SK-N-SH (cell line): ENCODE data around the gene SFXN1.

ENCODE experiments used
- CHD2 ChIP-seq: fragments of 150-350 bp; IDR thresholded peaks from 2 replicates; pipeline ENCODE4 v1.6.1; 2018; ENCODE audit warnings: low read length; ENCODE audit not compliant: partially characterized antibody
- EP300 ChIP-seq, 2 experiments: IDR thresholded peaks; 2 replicates each; pipeline versions ENCODE4 v1.4.0 to v1.6.1; 2012; ENCODE audit warnings: borderline replicate concordance in 1 of 2, low read depth in 1 of 2, low read length in 1 of 2
- EZH2phosphoT487 ChIP-seq: fragments of 200-600 bp; sonication (generic); IDR thresholded peaks from 2 replicates; pipeline ENCODE4 v1.6.1; 2017; ENCODE audit warnings: low read depth, mixed run types, mild to moderate bottlenecking, antibody characterized with exemption, moderate library complexity, borderline replicate concordance
- POLR2AphosphoS5 ChIP-seq: IDR thresholded peaks from 2 replicates; pipeline ENCODE4 v1.6.1; 2012; ENCODE audit warnings: low read depth, low read length
- RFX5 ChIP-seq: IDR thresholded peaks from 2 replicates; pipeline ENCODE4 v1.6.1; 2012; ENCODE audit warnings: mild to moderate bottlenecking, improper control_type of control experiment, low read length
- SIN3A ChIP-seq: IDR thresholded peaks from 2 replicates; pipeline ENCODE4 v1.6.1; 2012; ENCODE audit warnings: low read depth, mild to moderate bottlenecking, low read length, moderate library complexity, borderline replicate concordance
- TF ChIP-seq, protein P1 (sequence below): fragments of 200-600 bp; sonication (generic); IDR thresholded peaks from 2 replicates; pipeline ENCODE4 v1.6.1; 2017; ENCODE audit warnings: antibody characterized with exemption, mild to moderate bottlenecking, moderate library complexity
- TF ChIP-seq, protein P2 (sequence below): IDR thresholded peaks from 2 replicates; pipeline ENCODE4 v1.4.0; 2012; ENCODE audit warnings: low read depth, borderline replicate concordance
- TF ChIP-seq, protein P3 (sequence below): IDR thresholded peaks from 2 replicates; pipeline ENCODE4 v1.4.0; 2012; ENCODE audit warnings: low read depth

DNA sequence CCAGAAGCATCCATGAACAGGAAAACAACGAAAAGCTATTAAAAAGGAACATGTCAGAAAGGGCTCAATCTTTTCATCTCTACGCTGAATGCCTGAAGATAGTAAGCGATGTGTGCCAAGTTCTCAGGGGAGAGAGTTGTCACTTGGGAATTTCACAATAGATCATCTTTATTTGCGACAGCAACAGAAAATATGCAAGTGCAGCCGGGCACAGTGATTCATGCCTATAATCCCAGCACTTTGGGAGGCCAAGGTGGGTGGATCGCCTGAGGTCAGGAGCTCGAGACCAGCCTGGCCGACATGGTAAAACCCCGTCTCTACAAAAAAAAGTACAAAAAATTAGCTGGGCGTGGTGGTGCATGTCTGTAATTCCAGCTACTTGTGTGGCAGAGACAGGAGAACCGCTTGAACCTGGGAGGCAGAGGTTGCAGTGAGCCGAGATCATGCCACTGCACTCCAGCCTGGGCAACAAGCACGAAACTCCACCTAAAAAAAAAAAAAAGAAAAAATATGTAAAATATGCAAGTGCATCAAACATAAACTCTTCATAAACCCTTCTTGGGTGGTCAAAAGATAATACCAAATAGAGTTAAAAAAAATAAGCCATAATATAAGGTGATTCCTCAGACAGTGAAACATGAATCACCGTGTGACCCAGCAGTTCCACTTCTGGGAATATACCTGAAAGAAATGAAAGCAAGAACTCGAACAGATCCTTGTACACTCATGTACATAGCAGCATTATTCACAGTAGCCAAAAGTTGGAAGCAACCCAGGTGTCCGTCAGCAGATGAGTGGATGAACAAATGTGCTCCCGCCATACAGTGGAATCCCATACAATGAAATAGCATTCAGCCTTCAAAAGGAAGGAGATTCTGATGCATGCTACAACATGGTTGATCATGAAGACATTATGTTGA, 16.2 kb downstream of the SFXN1 start:
- TF ChIP-seq RFX5, result no peak
- no peak for TF ChIP-seq EZH2phosphoT487
- no peak for TF ChIP-seq CHD2
- TF ChIP-seq SIN3A, result no peak
- TF ChIP-seq, protein P1, sequence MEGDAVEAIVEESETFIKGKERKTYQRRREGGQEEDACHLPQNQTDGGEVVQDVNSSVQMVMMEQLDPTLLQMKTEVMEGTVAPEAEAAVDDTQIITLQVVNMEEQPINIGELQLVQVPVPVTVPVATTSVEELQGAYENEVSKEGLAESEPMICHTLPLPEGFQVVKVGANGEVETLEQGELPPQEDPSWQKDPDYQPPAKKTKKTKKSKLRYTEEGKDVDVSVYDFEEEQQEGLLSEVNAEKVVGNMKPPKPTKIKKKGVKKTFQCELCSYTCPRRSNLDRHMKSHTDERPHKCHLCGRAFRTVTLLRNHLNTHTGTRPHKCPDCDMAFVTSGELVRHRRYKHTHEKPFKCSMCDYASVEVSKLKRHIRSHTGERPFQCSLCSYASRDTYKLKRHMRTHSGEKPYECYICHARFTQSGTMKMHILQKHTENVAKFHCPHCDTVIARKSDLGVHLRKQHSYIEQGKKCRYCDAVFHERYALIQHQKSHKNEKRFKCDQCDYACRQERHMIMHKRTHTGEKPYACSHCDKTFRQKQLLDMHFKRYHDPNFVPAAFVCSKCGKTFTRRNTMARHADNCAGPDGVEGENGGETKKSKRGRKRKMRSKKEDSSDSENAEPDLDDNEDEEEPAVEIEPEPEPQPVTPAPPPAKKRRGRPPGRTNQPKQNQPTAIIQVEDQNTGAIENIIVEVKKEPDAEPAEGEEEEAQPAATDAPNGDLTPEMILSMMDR, result no peak
- no peak for TF ChIP-seq EP300 (IDR thresholded peaks at IDR 0.05; ENCODE audit: borderline replicate concordance in 1 of 2, low read depth in 1 of 2, low read length in 1 of 2)
- TF ChIP-seq, protein P2, sequence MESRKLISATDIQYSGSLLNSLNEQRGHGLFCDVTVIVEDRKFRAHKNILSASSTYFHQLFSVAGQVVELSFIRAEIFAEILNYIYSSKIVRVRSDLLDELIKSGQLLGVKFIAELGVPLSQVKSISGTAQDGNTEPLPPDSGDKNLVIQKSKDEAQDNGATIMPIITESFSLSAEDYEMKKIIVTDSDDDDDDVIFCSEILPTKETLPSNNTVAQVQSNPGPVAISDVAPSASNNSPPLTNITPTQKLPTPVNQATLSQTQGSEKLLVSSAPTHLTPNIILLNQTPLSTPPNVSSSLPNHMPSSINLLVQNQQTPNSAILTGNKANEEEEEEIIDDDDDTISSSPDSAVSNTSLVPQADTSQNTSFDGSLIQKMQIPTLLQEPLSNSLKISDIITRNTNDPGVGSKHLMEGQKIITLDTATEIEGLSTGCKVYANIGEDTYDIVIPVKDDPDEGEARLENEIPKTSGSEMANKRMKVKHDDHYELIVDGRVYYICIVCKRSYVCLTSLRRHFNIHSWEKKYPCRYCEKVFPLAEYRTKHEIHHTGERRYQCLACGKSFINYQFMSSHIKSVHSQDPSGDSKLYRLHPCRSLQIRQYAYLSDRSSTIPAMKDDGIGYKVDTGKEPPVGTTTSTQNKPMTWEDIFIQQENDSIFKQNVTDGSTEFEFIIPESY, result no peak
- TF ChIP-seq, protein P3, sequence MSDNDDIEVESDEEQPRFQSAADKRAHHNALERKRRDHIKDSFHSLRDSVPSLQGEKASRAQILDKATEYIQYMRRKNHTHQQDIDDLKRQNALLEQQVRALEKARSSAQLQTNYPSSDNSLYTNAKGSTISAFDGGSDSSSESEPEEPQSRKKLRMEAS, result no peak
- no peak for TF ChIP-seq POLR2AphosphoS5
